Left ventricle myocardium inferior (tissue), 1 donor: Measurements from ENCODE around the gene PLAU. TPM values are rescaled to one million over a fixed set of nuclear protein-coding genes. Genes with fewer than 3 reads are reported as not detected.
"Not testable (repeated sequence)": the region's sequence is repeated elsewhere in the genome, so short reads cannot be mapped to it uniquely, and the experiment has no call there.

ENCODE experiments used
- DNase-seq: peaks from one replicate; pipeline ENCODE4 v3.0.0-alpha.2; 2020
- H3K27ac ChIP-seq: fragments of 200-600 bp; replicated peaks from 2 replicates; pipeline ENCODE4 v1.8.0; 2021
- H3K27me3 ChIP-seq: fragments of 200-600 bp; 2 replicates; pipeline ENCODE4 v1.8.0; 2021; ENCODE audit warnings: low read depth
- H3K36me3 ChIP-seq: fragments of 200-600 bp; 2 replicates; pipeline ENCODE4 v1.8.0; 2021
- H3K4me1 ChIP-seq: fragments of 200-600 bp; 2 replicates; pipeline ENCODE4 v1.8.0; 2021
- H3K4me3 ChIP-seq: fragments of 200-600 bp; 2 replicates; pipeline ENCODE4 v1.8.0; 2021; ENCODE audit warnings: mild to moderate bottlenecking, moderate library complexity
- H3K9me3 ChIP-seq: fragments of 200-600 bp; replicated peaks from 2 replicates; pipeline ENCODE4 v1.8.0; 2021
- intact Hi-C: fragments of 100-400 bp; cut with micrococcal nuclease; formaldehyde crosslinking; loops from one replicate; pipeline ENCODE4 v1.11.0; 2022
- total RNA-seq: library from RNA; stranded (reverse); fragmentation: NEBNext Ultra II Directional; extraction: Animal tissue kit (Norgen Biotek cat#: 25700); gene quantifications from one replicate; pipeline ENCODE4 v1.2.1, GENCODE V29; 2021
- TF ChIP-seq, protein P1 (sequence below): fragments of 200-600 bp; IDR thresholded peaks from 2 replicates; pipeline ENCODE4 v1.8.0; 2021; ENCODE audit warnings: antibody characterized with exemption, mild to moderate bottlenecking, borderline replicate concordance
- donor health status: DM: no; HTN: yes; CAD: no; lungs with severe emphysema.

Gene PLAU
- total RNA-seq, 1 donor from 2014 or later, result 4.9 TPM

DNA sequence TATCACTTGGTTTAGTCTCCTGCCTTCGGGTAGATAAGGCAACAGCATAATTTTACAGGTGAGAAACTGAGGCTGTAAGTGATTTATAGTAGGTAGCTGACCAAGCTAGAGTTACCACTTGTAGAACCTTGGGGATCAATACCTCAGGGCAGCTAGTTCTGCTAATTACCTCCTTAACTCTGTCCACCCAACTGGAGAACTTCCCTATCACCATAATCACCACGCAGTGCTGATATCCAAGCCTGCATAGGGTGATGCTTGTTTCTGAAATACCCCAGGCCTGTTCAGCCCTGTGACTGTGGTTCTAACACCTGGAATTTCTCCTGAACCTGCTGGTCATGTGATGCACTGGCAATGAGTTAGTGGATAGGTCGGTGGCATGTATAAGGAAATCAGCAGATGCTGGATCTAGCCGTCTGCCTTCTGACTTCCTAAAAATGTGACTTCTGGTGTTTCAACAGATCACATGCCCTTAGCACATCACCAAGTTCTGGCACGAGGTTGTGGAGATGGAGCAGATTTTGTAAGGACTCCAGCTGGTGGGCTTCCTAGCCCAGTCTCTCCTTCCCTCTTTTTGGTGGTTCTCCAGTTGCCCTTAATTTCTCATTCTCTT, 15.3 kb downstream of the PLAU start:
- Histone ChIP-seq H3K36me3 (no peaks in the 10 kb centered on the region), H3K27ac (no peak overlapping the region), H3K9me3 (no peaks in the 10 kb centered on the region), H3K4me3 (no peak overlapping the region), H3K4me1 (no peaks in the 10 kb centered on the region), H3K27me3 (no peaks in the 10 kb centered on the region)
- TF ChIP-seq, protein P1, sequence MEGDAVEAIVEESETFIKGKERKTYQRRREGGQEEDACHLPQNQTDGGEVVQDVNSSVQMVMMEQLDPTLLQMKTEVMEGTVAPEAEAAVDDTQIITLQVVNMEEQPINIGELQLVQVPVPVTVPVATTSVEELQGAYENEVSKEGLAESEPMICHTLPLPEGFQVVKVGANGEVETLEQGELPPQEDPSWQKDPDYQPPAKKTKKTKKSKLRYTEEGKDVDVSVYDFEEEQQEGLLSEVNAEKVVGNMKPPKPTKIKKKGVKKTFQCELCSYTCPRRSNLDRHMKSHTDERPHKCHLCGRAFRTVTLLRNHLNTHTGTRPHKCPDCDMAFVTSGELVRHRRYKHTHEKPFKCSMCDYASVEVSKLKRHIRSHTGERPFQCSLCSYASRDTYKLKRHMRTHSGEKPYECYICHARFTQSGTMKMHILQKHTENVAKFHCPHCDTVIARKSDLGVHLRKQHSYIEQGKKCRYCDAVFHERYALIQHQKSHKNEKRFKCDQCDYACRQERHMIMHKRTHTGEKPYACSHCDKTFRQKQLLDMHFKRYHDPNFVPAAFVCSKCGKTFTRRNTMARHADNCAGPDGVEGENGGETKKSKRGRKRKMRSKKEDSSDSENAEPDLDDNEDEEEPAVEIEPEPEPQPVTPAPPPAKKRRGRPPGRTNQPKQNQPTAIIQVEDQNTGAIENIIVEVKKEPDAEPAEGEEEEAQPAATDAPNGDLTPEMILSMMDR, result no peak
- intact Hi-C loops, result no loop called here
- DNase-seq, result no peak

DNA sequence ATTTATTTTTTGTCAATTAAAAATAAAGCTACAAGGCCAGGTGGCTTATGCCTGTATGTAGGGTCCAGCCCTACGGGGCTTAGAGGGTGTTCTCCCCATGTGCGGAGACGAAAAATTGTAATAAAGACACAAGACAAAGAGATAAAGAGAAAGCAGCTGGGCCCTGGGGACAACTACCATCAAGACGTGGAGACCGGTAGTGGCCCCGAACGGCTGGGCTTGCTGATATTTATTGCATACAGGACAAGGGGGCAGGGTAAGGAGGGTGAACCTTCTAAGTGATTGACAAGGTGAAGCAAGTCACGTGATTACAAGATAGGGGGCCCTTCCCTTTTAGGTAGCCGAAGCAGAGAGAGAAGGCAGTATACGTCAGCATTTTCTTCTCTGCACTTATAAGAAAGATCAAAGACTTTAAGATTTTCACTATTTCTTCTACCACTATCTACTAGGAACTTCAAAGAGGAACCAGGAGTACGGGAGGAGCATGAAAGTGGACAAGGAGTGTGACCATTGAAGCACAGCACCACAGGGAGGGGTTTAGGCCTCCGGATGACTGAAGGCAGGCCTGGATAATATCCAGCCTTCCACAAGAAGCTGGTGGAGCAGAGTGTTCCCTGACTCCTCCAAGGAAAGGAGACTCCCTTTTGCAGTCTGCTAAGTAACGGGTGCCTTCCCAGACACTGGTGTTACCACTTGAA, 19.8 kb downstream of the PLAU start:
- H3K27me3 ChIP-seq, H3K36me3 ChIP-seq, H3K9me3 ChIP-seq, H3K27ac ChIP-seq, H3K4me3 ChIP-seq, intact Hi-C loops, H3K4me1 ChIP-seq, DNase-seq: not testable (repeated sequence)

DNA sequence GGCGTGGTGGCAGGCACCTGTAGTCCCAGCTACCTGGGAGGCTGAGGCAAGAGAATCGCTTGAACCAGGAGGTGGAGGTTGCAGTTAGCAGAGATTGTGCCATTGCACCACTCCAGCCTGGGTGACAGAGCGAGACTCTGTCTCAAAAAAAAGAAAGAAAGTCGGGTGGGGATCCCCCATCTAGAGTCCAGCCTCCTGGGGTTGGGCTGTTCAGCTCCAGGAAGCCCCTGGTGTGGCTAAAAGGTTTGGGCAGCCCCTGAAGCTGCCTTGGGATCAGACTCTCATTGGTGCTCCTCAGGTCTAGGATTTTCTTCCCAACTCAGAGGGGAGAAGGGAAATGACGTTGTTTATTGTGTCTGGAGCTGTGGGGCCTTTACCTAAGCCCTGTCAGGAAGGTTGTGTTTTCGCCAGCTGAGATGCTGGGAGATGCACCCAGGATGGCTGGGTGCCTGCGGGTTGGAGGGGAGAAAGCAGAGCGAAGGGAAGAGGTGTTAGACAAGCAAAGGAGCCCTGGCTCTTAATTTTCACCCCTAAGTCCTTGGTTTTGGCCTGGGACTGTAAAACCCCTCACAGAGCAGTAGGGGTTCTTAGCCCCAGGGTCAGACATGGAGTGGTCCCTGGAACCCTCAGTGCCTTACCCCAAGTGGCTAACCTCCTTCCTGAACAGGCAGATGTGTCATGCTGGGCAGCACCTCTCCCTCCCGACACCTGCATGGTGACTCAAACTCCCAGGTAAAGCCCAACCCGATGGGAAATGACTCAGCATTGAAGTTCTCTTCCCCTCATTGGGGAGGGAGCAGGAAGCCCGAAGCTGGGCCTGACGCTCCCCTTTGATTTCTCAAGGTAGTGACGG, 21.1 kb downstream of the PLAU start:
- Histone ChIP-seq H3K4me1 (peaks cover 19% of the 10 kb centered on the region), H3K9me3 (no peaks in the 10 kb centered on the region), H3K27ac (no peak overlapping the region), H3K27me3 (no peaks in the 10 kb centered on the region), H3K36me3 (no peaks in the 10 kb centered on the region), H3K4me3 (no peak overlapping the region)
- no peak for DNase-seq
- intact Hi-C loops, result no loop called here
- TF ChIP-seq, protein P1, result no peak

DNA sequence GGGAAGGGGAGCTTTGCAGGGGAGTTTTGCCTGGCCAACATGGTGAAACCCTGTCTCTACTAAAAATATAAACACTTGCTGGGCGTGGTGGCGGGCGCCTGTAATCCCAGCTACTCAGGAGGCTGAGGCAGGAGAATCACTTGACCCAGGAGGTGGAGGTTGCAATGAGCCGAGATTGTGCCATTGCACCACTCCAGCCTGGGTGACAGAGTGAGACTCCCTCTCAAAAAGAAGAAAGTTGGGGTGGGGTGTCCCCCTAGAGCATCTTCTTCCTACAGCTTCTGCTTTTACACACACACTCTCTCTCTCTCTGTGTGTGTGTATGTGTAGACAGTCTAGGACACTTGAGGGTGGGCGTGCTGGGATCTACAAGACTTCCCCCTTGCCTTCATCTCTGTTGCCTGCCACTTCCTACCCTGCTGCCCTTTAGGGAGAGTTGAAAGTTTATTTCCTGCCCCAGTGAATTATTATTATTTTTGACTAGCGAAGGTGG, 21.7 kb downstream of the PLAU start:
- H3K9me3 ChIP-seq, result no peaks in the 10 kb centered on the region
- H3K4me3 ChIP-seq, result no peak overlapping the region
- intact Hi-C loops, result no loop called here
- TF ChIP-seq, protein P1, result no peak
- DNase-seq, result no peak
- H3K27ac ChIP-seq, result no peak overlapping the region
- no peaks in the 10 kb centered on the region for H3K36me3 ChIP-seq
- peaks cover 25% of the 10 kb centered on the region for H3K4me1 ChIP-seq
- no peaks in the 10 kb centered on the region for H3K27me3 ChIP-seq

GRCh38 chr10:73934074-73934473, 23.1 kb downstream of the PLAU start:
- intact Hi-C loops, result no loop called here
- DNase-seq, result no peak

More at GRCh38 chr10:73934074-73934473, 23.1 kb downstream of the PLAU start:
- H3K9me3 ChIP-seq, result no peaks in the 10 kb centered on the region
- H3K27me3 ChIP-seq, result no peaks in the 10 kb centered on the region
- H3K4me1 ChIP-seq, result peaks cover 39% of the 10 kb centered on the region
- no peak overlapping the region for H3K4me3 ChIP-seq
- H3K36me3 ChIP-seq, result no peaks in the 10 kb centered on the region
- no peak overlapping the region for H3K27ac ChIP-seq
- TF ChIP-seq, protein P1, result no peak
